IMR-90 (cell line): Measurements from ENCODE around the gene TAF8. TPM values are rescaled to one million over a fixed set of nuclear protein-coding genes. Genes with fewer than 3 reads are reported as not detected.

Experiments used
- ATAC-seq: fragments of 200-7000 bp; cut with Tn5 transposase; 2 replicates; pipeline ENCODE4 v1.9.1; 2020; ENCODE audit warnings: low read depth, mild to moderate bottlenecking, moderate library complexity
- BruUV-seq: library from RNA; stranded (reverse); fragments of 400-500 nt; replicated peaks from 2 replicates; lab custom pipeline; 2021; lab: Mats Ljungman, UMichigan
- CTCF ChIA-PET: fragments of 300-600 bp; formaldehyde crosslinking; extraction: SDS; loops from one replicate; lab custom pipeline; 2021; ENCODE audit warnings: antibody characterized with exemption; lab: Yijun Ruan, JAX
- POLR2A ChIA-PET: fragments of 300-600 bp; sonication (Branson Sonifier 250); formaldehyde crosslinking; loops from one replicate; lab custom pipeline; 2022; ENCODE audit warnings: antibody characterized with exemption; ENCODE audit not compliant: unreplicated experiment; lab: Charles Lee
- DNase-seq: peaks from one replicate; pipeline ENCODE4 v3.0.0; 2013
- H2AFZ ChIP-seq: replicated peaks from 2 replicates; pipeline ENCODE3; 2013; ENCODE audit warnings: low read length, mild to moderate bottlenecking; ENCODE audit not compliant: poor library complexity
- H2AK5ac ChIP-seq: 2 replicates; pipeline ENCODE4 v1.6.1; 2013; ENCODE audit warnings: low read depth, low read length, inconsistent platforms
- H2AK9ac ChIP-seq: replicated peaks from 2 replicates; pipeline ENCODE3; 2013; ENCODE audit warnings: mild to moderate bottlenecking, low read depth, low read length, moderate library complexity; ENCODE audit not compliant: poor library complexity
- H2BK120ac ChIP-seq: 2 replicates; pipeline ENCODE4 v1.6.1; 2013; ENCODE audit warnings: low read depth, low read length, inconsistent platforms
- H2BK15ac ChIP-seq: 3 replicates; pipeline ENCODE4 v1.6.1; 2013; ENCODE audit warnings: low read depth, low read length, inconsistent platforms
- H2BK20ac ChIP-seq: 2 replicates; pipeline ENCODE4 v1.6.1; 2013; ENCODE audit warnings: low read depth, mild to moderate bottlenecking, inconsistent platforms, low read length, moderate library complexity
- H2BK5ac ChIP-seq: 2 replicates; pipeline ENCODE4 v1.6.1; 2013; ENCODE audit warnings: mild to moderate bottlenecking, low read depth, low read length, inconsistent platforms; ENCODE audit not compliant: poor library complexity, severe bottlenecking
- H3K14ac ChIP-seq: replicated peaks from 2 replicates; pipeline ENCODE4 v1.6.1; 2013; ENCODE audit warnings: low read depth, low read length, inconsistent platforms
- H3K18ac ChIP-seq: 2 replicates; pipeline ENCODE4 v1.6.1; 2013; ENCODE audit warnings: low read depth, low read length, control low read depth
- H3K23ac ChIP-seq: 2 replicates; pipeline ENCODE4 v1.6.1; 2013; ENCODE audit warnings: low read depth, low read length, inconsistent platforms
- H3K27ac ChIP-seq: 2 replicates; pipeline ENCODE4 v1.5.1; 2013; ENCODE audit warnings: mild to moderate bottlenecking, control low read depth, low read length; ENCODE audit not compliant: insufficient read depth
- H3K27me3 ChIP-seq: 2 replicates; pipeline ENCODE4 v1.6.1; 2013; ENCODE audit warnings: low read length; ENCODE audit not compliant: control insufficient read depth, insufficient read depth
- H3K36me3 ChIP-seq: 2 replicates; pipeline ENCODE4 v1.6.1; 2013; ENCODE audit warnings: low read length, mixed read lengths; ENCODE audit not compliant: control insufficient read depth, insufficient read depth
- H3K4ac ChIP-seq: 2 replicates; pipeline ENCODE4 v1.6.1; 2013; ENCODE audit warnings: low read depth, low read length, inconsistent platforms
- H3K4me1 ChIP-seq: 2 replicates; pipeline ENCODE4 v1.6.1; 2013; ENCODE audit warnings: low read length, mixed read lengths; ENCODE audit not compliant: control insufficient read depth, insufficient read depth
- H3K4me2 ChIP-seq: 2 replicates; pipeline ENCODE4 v1.6.1; 2013; ENCODE audit warnings: low read depth, mild to moderate bottlenecking, control low read depth, low read length, moderate library complexity
- H3K4me3 ChIP-seq: 2 replicates; pipeline ENCODE4 v1.5.1; 2013; ENCODE audit warnings: low read depth, mild to moderate bottlenecking, control low read depth, low read length, moderate library complexity; ENCODE audit not compliant: insufficient read depth
- H3K56ac ChIP-seq: 2 replicates; pipeline ENCODE4 v1.6.1; 2013; ENCODE audit warnings: low read length, inconsistent platforms; ENCODE audit not compliant: insufficient read depth; ENCODE audit errors: extremely low read depth
- H3K79me1 ChIP-seq, 2 experiments: 2 replicates each; pipeline ENCODE4 v1.6.1; 2013; ENCODE audit warnings: low read length in 2 of 2, inconsistent platforms in 1 of 2, low read depth in 1 of 2
- H3K9ac ChIP-seq: 2 replicates; pipeline ENCODE4 v1.6.1; 2013; ENCODE audit warnings: low read depth, low read length, control low read depth
- H3K9me1 ChIP-seq: 2 replicates; pipeline ENCODE4 v1.6.1; 2013; ENCODE audit warnings: low read length, inconsistent platforms; ENCODE audit not compliant: insufficient read depth
- H3K9me3 ChIP-seq: 2 replicates; pipeline ENCODE4 v1.6.1; 2013; ENCODE audit warnings: low read length; ENCODE audit not compliant: control insufficient read depth, insufficient read depth
- H4K20me1 ChIP-seq: 2 replicates; pipeline ENCODE4 v1.6.1; 2013; ENCODE audit warnings: low read length, inconsistent platforms; ENCODE audit not compliant: insufficient read depth
- H4K5ac ChIP-seq: 2 replicates; pipeline ENCODE4 v1.6.1; 2013; ENCODE audit warnings: mild to moderate bottlenecking, low read depth, low read length, control low read depth
- H4K8ac ChIP-seq, 2 experiments: 2 replicates each; pipeline ENCODE4 v1.6.1; 2013; ENCODE audit warnings: low read depth in 2 of 2, low read length in 2 of 2, control low read depth in 1 of 2, inconsistent platforms in 1 of 2
- H4K91ac ChIP-seq: 2 replicates; pipeline ENCODE4 v1.6.1; 2013; ENCODE audit warnings: low read depth, low read length, inconsistent platforms; ENCODE audit not compliant: insufficient read depth
- BHLHE40 ChIP-seq: fragments of 150-350 bp; IDR thresholded peaks from 2 replicates; pipeline ENCODE4 v1.6.1; 2016; ENCODE audit warnings: mild to moderate bottlenecking, low read depth, low read length
- CEBPB ChIP-seq: IDR thresholded peaks from 2 replicates; pipeline ENCODE4 v1.6.1; 2012; ENCODE audit warnings: low read depth, low read length, improper control_type of control experiment
- CHD1 ChIP-seq: IDR thresholded peaks from 2 replicates; pipeline ENCODE4 v1.6.1; 2012; ENCODE audit warnings: low read depth, low read length, improper control_type of control experiment
- FOS ChIP-seq: fragments of 150-350 bp; IDR thresholded peaks from 2 replicates; pipeline ENCODE4 v1.6.1; 2016; ENCODE audit warnings: low read depth, low read length
- MAFK ChIP-seq: IDR thresholded peaks from 2 replicates; pipeline ENCODE4 v1.6.1; 2012; ENCODE audit warnings: low read depth, low read length, improper control_type of control experiment
- MAZ ChIP-seq: IDR thresholded peaks from 2 replicates; pipeline ENCODE4 v1.6.1; 2012; ENCODE audit warnings: low read depth, mild to moderate bottlenecking, low read length, improper control_type of control experiment, moderate library complexity, borderline replicate concordance
- MXI1 ChIP-seq: IDR thresholded peaks from 2 replicates; pipeline ENCODE4 v1.6.1; 2012; ENCODE audit warnings: low read depth, mild to moderate bottlenecking, low read length, moderate library complexity, borderline replicate concordance
- RAD21 ChIP-seq: IDR thresholded peaks from 2 replicates; pipeline ENCODE4 v1.6.1; 2012; ENCODE audit warnings: low read length, improper control_type of control experiment
- RCOR1 ChIP-seq: IDR thresholded peaks from 2 replicates; pipeline ENCODE4 v1.6.1; 2012; ENCODE audit warnings: mild to moderate bottlenecking, low read length, improper control_type of control experiment; ENCODE audit not compliant: insufficient replicate concordance
- RFX5 ChIP-seq: IDR thresholded peaks from 2 replicates; pipeline ENCODE4 v1.8.0; 2012; ENCODE audit warnings: low read depth, mild to moderate bottlenecking, low read length, moderate library complexity
- SMC3 ChIP-seq: fragments of 150-350 bp; IDR thresholded peaks from 2 replicates; pipeline ENCODE4 v1.6.1; 2016; ENCODE audit warnings: low read depth, mild to moderate bottlenecking, antibody characterized with exemption, low read length, moderate library complexity
- WGBS, 2 experiments: methylation state at CpG; one replicate each; pipeline versions ENCODE4 v1.1.5 to v1.1.7; 2013; ENCODE audit warnings: missing lambda C conversion rate in 2 of 2; ENCODE audit not compliant: insufficient read length in 1 of 2; ENCODE audit errors: extremely low coverage in 2 of 2; 5-methylcytosine and 5-hydroxymethylcytosine counted together
- dilution Hi-C: fragments of 300-500 bp; cut with HindIII; formaldehyde crosslinking; loops from one replicate; pipeline ENCODE4 v1.14.3; 2018; ENCODE audit warnings: low sequenced_read_pairs; ENCODE audit not compliant: unreplicated experiment
- in situ Hi-C: fragments of 300-500 bp; cut with MboI; formaldehyde crosslinking; loops from 3 replicates; pipeline ENCODE4 v1.14.3; 2019; ENCODE audit warnings: low sequenced_read_pairs, inconsistent platforms, mixed read lengths
- intact Hi-C: fragments of 100-400 bp; cut with micrococcal nuclease; formaldehyde crosslinking; loops from 2 replicates; pipeline ENCODE4 v1.10.0; 2022
- polyA plus RNA-seq, 3 experiments: library from polyadenylated mRNA; depleted of rRNA; stranded (reverse); fragments of >200 nt; gene quantifications; 2 replicates each; pipeline ENCODE4 v1.2.3, GENCODE V29; 2012; ENCODE audit warnings: low replicate concordance in 1 of 3
- total RNA-seq: library from RNA; depleted of rRNA; stranded (reverse); fragments of >200 nt; gene quantifications from 2 replicates; pipeline ENCODE4 v1.2.3, GENCODE V29; 2012
- TF ChIP-seq, protein P1 (sequence below): fragments of 150-350 bp; IDR thresholded peaks from 2 replicates; pipeline ENCODE4 v1.6.1; 2016; ENCODE audit warnings: low read depth, mild to moderate bottlenecking, low read length, moderate library complexity, borderline replicate concordance
- TF ChIP-seq, protein P2 (sequence below): fragments of 150-350 bp; IDR thresholded peaks from 2 replicates; pipeline ENCODE4 v1.6.1; 2017; ENCODE audit warnings: mild to moderate bottlenecking, antibody characterized with exemption, low read length, low read depth

The TAF8 gene
- total and polyA plus RNA-seq, 2 of the 4 experiments (the other 2 are of a cell fraction): 14.3 to 22.8 TPM

DNA sequence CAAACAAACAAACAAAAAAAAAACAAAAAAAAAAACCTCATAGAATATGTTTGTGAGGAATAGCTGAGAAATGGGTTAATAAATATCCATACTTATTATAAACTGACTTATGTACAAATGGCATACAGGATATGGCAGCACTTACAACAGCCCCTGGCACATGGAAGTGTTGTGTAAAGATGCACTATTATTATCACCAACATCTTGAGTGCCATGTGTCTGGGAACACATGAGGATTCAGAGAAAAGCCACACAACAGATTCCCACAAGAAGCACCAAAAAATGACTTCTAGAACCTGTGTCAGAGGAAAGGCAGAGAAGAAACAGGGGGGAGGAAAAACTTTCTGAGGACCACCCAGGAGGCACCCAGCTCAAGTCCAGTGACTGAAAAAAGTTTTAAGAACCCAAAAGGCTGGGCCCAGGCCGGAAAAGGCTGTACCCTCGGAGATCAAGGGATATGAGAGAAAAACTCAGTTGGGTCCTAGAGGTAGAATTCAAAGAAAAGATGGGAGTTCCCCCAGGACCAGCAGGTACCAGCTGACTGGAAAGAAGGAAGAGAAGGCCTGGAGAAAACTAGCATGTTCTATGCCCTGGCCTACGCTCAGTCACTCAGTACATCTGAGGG lies 9.4 kb upstream of the TAF8 start (continued):
- TF ChIP-seq SMC3: no peak

DNA sequence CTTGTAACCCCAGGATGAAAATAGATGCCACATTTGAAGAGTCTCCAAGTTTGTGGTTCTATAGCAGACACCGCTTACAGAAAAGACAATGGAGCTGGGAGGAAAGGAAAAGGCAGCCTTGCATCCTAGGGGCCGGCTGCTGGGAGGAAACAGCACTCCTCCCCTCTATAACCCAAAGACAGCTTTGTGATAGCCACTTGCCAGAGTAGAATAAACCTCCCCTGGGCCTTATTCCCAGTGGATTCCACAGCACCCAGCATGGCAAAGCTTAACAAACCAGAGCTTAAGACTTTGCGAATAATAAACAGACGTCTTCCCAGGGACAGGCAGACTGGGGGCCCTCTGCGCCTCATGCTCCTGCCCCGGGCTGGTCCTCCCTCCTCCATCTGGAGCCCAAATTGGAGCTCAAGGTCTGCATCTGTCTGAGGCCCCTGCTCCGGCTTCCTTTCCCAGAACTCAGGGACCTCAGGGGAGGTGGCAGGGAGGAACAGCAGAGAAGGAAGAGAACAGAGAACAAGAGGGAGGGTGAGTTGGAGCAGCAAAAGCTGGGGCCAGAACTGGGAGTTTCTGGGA lies 8.8 kb upstream of the TAF8 start:
- Histone ChIP-seq H2BK20ac (no peak overlapping the region), H3K79me1 (no peaks in the 10 kb centered on the region), H3K18ac (no peak overlapping the region), H3K4me2 (no peak overlapping the region), H4K5ac (no peak overlapping the region; the same call in 1 of the 2 replicates), H3K27ac (no peak overlapping the region), H4K20me1 (no peaks in the 10 kb centered on the region), H4K91ac (no peak overlapping the region), H3K9me1 (peaks cover 3% of the 10 kb centered on the region; the same call in 1 of the 2 replicates), H3K36me3 (no peaks in the 10 kb centered on the region), H3K14ac (no peak overlapping the region), H3K27me3 (no peaks in the 10 kb centered on the region), H3K4me3 (no peak overlapping the region), H2BK120ac (no peak overlapping the region; the same call in 1 of the 2 replicates), H3K9me3 (no peaks in the 10 kb centered on the region), H2AK9ac (peak overlapping the region; percentile 7), H4K8ac (0 out of 4 replicates have a peak overlapping the region, but pooled peaks of 1 of the 2 experiments have one; percentile 34), H3K4me1 (peaks cover 17% of the 10 kb centered on the region), H3K4ac (no peak overlapping the region), H2BK15ac (no peak overlapping the region), H2BK5ac (no peak overlapping the region), H3K56ac (no peak overlapping the region), H2AK5ac (no peak overlapping the region), H2AFZ (peak overlapping the region; percentile 74), H3K23ac (no peak overlapping the region; the same call in 1 of the 2 replicates), H3K9ac (no peak overlapping the region; the same call in 1 of the 2 replicates)
- dilution Hi-C loops (loop anchor here (10.0 kb wide), 1 partner anchor 117 kb away; the partner anchor contains the start of genes BYSL and MED20), intact Hi-C loops (loop anchor here (5.0 to 10.0 kb wide), 2 partner anchors 119 to 677 kb away; partner anchors contain the start of genes BYSL and MED20), in situ Hi-C loops (loop anchor here (5.0 kb wide), 2 partner anchors 104 to 194 kb away; no protein-coding TSS in a partner anchor)
- ChIA-PET CTCF (interaction anchor here (1.2 to 1.3 kb wide), 2 partner anchors 120 to 240 kb away, joined by 4 to 5 read pairs; partner anchors contain the start of genes BYSL and MED20), POLR2A (no interaction called here)
- 48% methylated on average over 3 of the region's 7 CpGs; no CpG with 5 or more reads in 1 of the 2 experiments for WGBS, 2 experiments
- no TSS peak for BruUV-seq
- ATAC-seq: no peak
- no peak for DNase-seq
- TF ChIP-seq MAFK (no peak), RAD21 (no peak), RFX5 (no peak), BHLHE40 (no peak), CEBPB (no peak), RCOR1 (no peak), FOS (no peak), MXI1 (no peak), CHD1 (no peak), MAZ (no peak), SMC3 (no peak)
- TF ChIP-seq, protein P1, sequence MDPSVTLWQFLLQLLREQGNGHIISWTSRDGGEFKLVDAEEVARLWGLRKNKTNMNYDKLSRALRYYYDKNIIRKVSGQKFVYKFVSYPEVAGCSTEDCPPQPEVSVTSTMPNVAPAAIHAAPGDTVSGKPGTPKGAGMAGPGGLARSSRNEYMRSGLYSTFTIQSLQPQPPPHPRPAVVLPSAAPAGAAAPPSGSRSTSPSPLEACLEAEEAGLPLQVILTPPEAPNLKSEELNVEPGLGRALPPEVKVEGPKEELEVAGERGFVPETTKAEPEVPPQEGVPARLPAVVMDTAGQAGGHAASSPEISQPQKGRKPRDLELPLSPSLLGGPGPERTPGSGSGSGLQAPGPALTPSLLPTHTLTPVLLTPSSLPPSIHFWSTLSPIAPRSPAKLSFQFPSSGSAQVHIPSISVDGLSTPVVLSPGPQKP: no peak
- TF ChIP-seq, protein P2, sequence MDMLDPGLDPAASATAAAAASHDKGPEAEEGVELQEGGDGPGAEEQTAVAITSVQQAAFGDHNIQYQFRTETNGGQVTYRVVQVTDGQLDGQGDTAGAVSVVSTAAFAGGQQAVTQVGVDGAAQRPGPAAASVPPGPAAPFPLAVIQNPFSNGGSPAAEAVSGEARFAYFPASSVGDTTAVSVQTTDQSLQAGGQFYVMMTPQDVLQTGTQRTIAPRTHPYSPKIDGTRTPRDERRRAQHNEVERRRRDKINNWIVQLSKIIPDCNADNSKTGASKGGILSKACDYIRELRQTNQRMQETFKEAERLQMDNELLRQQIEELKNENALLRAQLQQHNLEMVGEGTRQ: no peak
